ENCODE results near the gene ZCCHC13. TPM values are rescaled to one million over a fixed set of nuclear protein-coding genes. Genes with fewer than 3 reads are reported as not detected.

The ZCCHC13 gene
- total and polyA plus RNA-seq, 8 donors: not detected

DNA sequence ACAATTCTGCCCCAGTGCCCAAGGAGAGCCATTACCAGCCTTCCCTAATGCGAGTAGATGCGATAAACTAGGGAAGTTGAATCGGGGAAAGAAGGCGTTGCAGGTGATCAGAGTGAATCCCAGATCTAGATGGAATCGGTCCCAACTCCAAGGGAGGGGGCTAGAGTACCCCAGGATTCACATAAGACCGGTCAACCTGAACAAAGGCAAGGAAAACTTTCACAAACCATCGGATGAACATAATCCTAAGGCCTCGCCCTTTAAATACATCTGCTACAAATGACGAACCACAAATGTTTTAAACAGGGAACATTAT is 11.2 kb upstream of the ZCCHC13 start:
- TF ChIP-seq, protein P1, sequence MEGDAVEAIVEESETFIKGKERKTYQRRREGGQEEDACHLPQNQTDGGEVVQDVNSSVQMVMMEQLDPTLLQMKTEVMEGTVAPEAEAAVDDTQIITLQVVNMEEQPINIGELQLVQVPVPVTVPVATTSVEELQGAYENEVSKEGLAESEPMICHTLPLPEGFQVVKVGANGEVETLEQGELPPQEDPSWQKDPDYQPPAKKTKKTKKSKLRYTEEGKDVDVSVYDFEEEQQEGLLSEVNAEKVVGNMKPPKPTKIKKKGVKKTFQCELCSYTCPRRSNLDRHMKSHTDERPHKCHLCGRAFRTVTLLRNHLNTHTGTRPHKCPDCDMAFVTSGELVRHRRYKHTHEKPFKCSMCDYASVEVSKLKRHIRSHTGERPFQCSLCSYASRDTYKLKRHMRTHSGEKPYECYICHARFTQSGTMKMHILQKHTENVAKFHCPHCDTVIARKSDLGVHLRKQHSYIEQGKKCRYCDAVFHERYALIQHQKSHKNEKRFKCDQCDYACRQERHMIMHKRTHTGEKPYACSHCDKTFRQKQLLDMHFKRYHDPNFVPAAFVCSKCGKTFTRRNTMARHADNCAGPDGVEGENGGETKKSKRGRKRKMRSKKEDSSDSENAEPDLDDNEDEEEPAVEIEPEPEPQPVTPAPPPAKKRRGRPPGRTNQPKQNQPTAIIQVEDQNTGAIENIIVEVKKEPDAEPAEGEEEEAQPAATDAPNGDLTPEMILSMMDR (IDR thresholded peaks at IDR 0.05): no peak
- H3K27ac ChIP-seq: peak overlapping the region in 3 of 4 donors; percentile 52 to 83 (median 75)
- intact Hi-C loops (cut with DNase I): no loop called here
- H3K9me3 ChIP-seq: no peaks in the 10 kb centered on the region
- no peak for FAIRE-seq
- peaks cover 0 to 7% (median 0%) of the 10 kb centered on the region in 3 donors for H3K4me1 ChIP-seq
- no peak for DNase-seq
- peak overlapping the region; percentile 18 to 56 (median 32) for H3K4me3 ChIP-seq
- peaks cover 0 to 20% (median 2%) of the 10 kb centered on the region in 4 donors for H3K27me3 ChIP-seq
- ATAC-seq: peak; percentile 1 to 14 (median 6)
- WGBS, 2 donors: 0 to 18% methylated on average over 9 of the region's 9 CpGs
- no peaks in the 10 kb centered on the region for H3K36me3 ChIP-seq

DNA sequence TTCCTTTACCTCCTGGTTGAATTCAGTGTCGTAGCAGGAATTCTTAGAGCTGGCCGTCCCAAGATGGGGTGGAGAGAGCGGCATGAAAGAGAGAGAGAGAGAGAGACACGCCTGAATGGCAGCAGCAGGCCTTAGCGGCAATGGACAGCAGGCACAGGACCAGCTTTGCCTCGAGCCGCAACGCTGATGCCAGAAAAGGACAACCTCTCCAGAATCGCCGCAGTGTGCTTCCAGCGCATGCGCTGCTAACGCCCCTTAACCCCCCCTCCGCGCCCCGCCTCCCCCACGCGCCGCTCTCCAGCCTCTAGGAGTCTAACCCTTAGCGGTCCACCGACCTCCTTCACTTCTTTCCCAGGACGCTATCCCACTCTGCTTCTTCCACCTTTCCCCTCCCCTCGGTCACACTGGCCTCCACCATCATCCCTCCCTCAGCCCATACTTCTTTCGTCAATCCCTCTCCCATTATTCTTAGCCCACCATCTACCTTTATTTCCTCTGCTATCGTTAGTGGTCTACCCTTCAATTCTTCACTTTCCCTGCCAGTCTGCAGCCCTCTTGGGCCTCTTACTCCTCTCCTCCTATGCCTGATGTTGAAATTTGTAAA is 10.5 kb upstream of the ZCCHC13 start:
- peaks cover 0 to 7% (median 0%) of the 10 kb centered on the region in 3 donors for H3K4me1 ChIP-seq
- H3K4me3 ChIP-seq: peak overlapping the region; percentile 18 to 56 (median 32)
- TF ChIP-seq, protein P1 (IDR thresholded peaks at IDR 0.05): no peak
- DNase-seq: peak; percentile 70 to 90 (median 75)
- ATAC-seq: peak; percentile 80 to 86 (median 82)
- peak overlapping the region in 2 of 4 donors; percentile 75 to 83 for H3K27ac ChIP-seq
- 2 to 25% methylated on average over 25 of the region's 25 CpGs for WGBS, 2 donors
- intact Hi-C loops (cut with DNase I): no loop called here
- no peaks in the 10 kb centered on the region for H3K9me3 ChIP-seq
- FAIRE-seq: no peak
- no peaks in the 10 kb centered on the region for H3K36me3 ChIP-seq
- H3K27me3 ChIP-seq: peaks cover 0 to 26% (median 2%) of the 10 kb centered on the region in 4 donors

DNA sequence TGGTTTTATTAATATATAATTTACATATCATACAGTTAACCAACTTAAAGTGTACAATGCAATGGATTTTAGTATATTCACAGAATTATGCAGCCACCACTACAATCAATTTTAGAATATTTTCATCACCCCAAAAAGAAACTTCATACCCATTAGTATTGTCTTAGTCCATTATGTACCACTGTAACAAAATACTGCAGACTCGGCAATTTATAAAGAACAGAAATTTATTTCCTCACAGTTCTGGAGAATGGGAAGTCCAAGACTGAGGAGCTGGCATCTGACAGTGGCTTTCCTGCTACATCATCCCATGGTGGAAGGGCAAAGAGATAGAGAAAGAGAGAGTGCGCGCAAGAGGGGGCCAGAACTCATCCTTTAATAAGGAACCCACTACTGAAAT is 8.9 kb upstream of the ZCCHC13 start:
- ATAC-seq: no peak
- no peak for FAIRE-seq
- peaks cover 0 to 20% (median 2%) of the 10 kb centered on the region in 4 donors for H3K27me3 ChIP-seq
- H3K36me3 ChIP-seq: no peaks in the 10 kb centered on the region
- WGBS, 2 donors: 89 to 90% methylated on average over 3 of the region's 3 CpGs
- no peaks in the 10 kb centered on the region for H3K9me3 ChIP-seq
- H3K4me1 ChIP-seq: no peaks in the 10 kb centered on the region
- DNase-seq: no peak
- no peak overlapping the region for H3K4me3 ChIP-seq
- intact Hi-C loops (cut with DNase I): no loop called here
- TF ChIP-seq, protein P1 (IDR thresholded peaks at IDR 0.05): no peak
- no peak overlapping the region for H3K27ac ChIP-seq

DNA sequence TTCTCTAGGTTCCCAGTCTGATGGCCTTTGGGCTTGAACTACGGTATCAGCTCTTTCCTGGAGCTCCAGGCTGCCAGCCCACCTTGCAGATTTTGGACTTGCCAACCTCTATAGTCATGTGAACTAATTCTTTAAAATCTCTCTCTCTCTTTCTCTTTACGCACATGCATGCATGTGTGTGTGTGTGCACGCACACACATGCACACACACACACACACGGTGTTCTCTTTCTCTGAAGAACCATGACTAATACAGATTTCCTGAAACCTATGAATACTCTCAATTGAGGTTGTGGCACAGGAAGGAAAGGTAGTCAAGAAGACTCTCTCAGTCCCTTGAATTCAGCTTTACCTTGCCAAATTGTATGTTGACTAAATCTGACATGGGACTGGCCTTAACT is 6.2 kb upstream of the ZCCHC13 start:
- H3K4me3 ChIP-seq: no peak overlapping the region
- no peaks in the 10 kb centered on the region for H3K36me3 ChIP-seq
- WGBS, 2 donors: 80 to 94% methylated on average over 4 of the region's 4 CpGs
- peaks cover 0 to 16% (median 5%) of the 10 kb centered on the region in 4 donors for H3K27me3 ChIP-seq
- H3K27ac ChIP-seq: no peak overlapping the region
- no peak for DNase-seq
- intact Hi-C loops (cut with DNase I): no loop called here
- ATAC-seq: no peak
- TF ChIP-seq, protein P1 (IDR thresholded peaks at IDR 0.05): no peak
- no peaks in the 10 kb centered on the region for H3K9me3 ChIP-seq
- no peak for FAIRE-seq
- H3K4me1 ChIP-seq: no peaks in the 10 kb centered on the region

DNA sequence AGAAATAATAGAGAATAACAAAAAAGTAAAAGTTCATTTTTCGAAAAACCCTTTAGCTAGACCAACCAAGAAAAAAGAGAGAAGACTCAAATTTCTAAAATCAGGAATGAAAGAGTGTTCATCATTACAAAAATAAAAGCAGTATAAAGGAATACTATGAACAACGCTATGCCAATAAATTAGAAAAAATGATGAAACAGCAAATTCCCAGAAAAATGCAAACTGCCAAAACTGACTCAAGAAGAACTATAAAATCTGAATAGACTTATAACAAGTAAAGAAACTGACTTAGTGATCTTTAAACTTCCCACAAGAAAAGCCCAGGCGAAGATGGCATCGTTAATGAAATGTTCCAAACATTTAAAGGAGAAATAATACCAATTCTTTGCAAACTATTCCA is 3.1 kb upstream of the ZCCHC13 start:
- peaks cover 0 to 14% (median 5%) of the 10 kb centered on the region in 4 donors for H3K27me3 ChIP-seq
- H3K36me3 ChIP-seq: no peaks in the 10 kb centered on the region
- H3K27ac ChIP-seq: no peak overlapping the region
- H3K4me3 ChIP-seq: no peak overlapping the region
- intact Hi-C loops (cut with DNase I): no loop called here
- H3K4me1 ChIP-seq: no peaks in the 10 kb centered on the region
- DNase-seq (no peak), FAIRE-seq (peak; percentile 91), ATAC-seq (no peak)
- 61 to 85% methylated on average over 4 of the region's 4 CpGs for WGBS, 2 donors
- H3K9me3 ChIP-seq: no peaks in the 10 kb centered on the region
- TF ChIP-seq, protein P1 (IDR thresholded peaks at IDR 0.05): no peak

Measured in pancreas (tissue), 10 donors.